Ovary (tissue), 9 donors: ENCODE results near the gene AGMAT. TPM values are rescaled to one million over a fixed set of nuclear protein-coding genes. Genes with fewer than 3 reads are reported as not detected.

Experiments used
- DNase-seq, 5 donors: peaks; one replicate each; pipeline ENCODE4 v3.0.0-alpha.2; 2019 to 2020
- H3K27ac ChIP-seq, 2 donors: fragments of 200-600 bp; one replicate each; pipeline versions ENCODE4 v1.5.1 to v1.8.0; 2019 to 2022
- H3K27me3 ChIP-seq: fragments of 200-600 bp; one replicate; pipeline ENCODE4 v1.8.0; 2022
- H3K36me3 ChIP-seq: fragments of 200-600 bp; sonication (generic); one replicate; pipeline ENCODE4 v1.5.1; 2019
- H3K4me1 ChIP-seq: one replicate; pipeline ENCODE4 v1.8.1; 2013; ENCODE audit warnings: mild to moderate bottlenecking, moderate library complexity; ENCODE audit not compliant: insufficient read depth
- H3K4me3 ChIP-seq: fragments of 200-600 bp; sonication (generic); one replicate; pipeline ENCODE4 v1.5.1; 2017
- H3K9me3 ChIP-seq, 2 donors: fragments of 200-600 bp in 1 of 2; sonication (generic) in 1 of 2; one replicate each; pipeline versions ENCODE4 v1.5.1 to v1.8.1; 2013 to 2019; ENCODE audit warnings: mild to moderate bottlenecking in 1 of 2, moderate library complexity in 1 of 2
- EP300 ChIP-seq: sonication (generic); formaldehyde crosslinking; IDR thresholded peaks from one replicate; pipeline ENCODE4 v1.6.1; 2017; ENCODE audit warnings: antibody characterized with exemption
- POLR2A ChIP-seq: fragments of 450-650 bp; IDR thresholded peaks from one replicate; pipeline ENCODE4 v1.6.1; 2017; ENCODE audit warnings: antibody characterized with exemption, mild to moderate bottlenecking, moderate library complexity
- WGBS, 3 donors: extraction: QIAGEN DNeasy Blood & Tissue Kit in 1 of 3; methylation state at CpG; one replicate each; pipeline versions ENCODE4 v1.1.5 to v1.1.7; 2013 to 2017; 5-methylcytosine and 5-hydroxymethylcytosine counted together
- intact Hi-C, 4 donors: fragments of 100-400 bp; cut with DNase I; formaldehyde crosslinking; loops; one replicate each; pipeline versions ENCODE4 v1.11.0 to v1.15.1; 2022 to 2023
- polyA plus RNA-seq, 2 donors: library from polyadenylated mRNA; stranded (reverse); fragments of 200-250 nt in 1 of 2; fragments of 350-450 nt in 1 of 2; fragmentation: Illumina TruSeq in 1 of 2; extraction: RNeasy Lipid Tissue Mini Kit (QIAGEN cat#74804) in 1 of 2; gene quantifications; one replicate each; pipeline ENCODE4 v1.2.3, GENCODE V29; 2013 to 2014
- total RNA-seq, 7 donors: library from RNA; depleted of rRNA in 2 of 7; stranded (reverse); fragments of >200 nt in 2 of 7; fragmentation: NEBNext Ultra II Directional in 3 of 7; extraction: Animal tissue kit (Norgen Biotek cat#: 25700) in 3 of 7; gene quantifications; one replicate each; pipeline versions ENCODE4 v1.1.0 to v1.2.4, GENCODE V29; 2016 to 2023
- TF ChIP-seq, protein P1 (sequence below), 3 donors: fragments of 450-650 bp in 2 of 3; fragments of 200-600 bp in 1 of 3; IDR thresholded peaks; one replicate each; pipeline versions ENCODE4 v1.5.1 to v1.8.0; 2016 to 2022; ENCODE audit warnings: antibody characterized with exemption in 3 of 3, mild to moderate bottlenecking in 1 of 3
- donor health status: DM: no; HTN: no; CAD: no; lungs with moderate emphysema.
- donor health status: DM: no; HTN: no; CAD: no.
- donor health status: Bipolar disorder and iron deficiency.
- donor health status: DM: yes; HTN: yes; CAD: no.
- donor health status: DM: no; HTN: no; CAD: no.
- donor health status: DM: yes; HTN: yes; CAD: no.

Gene AGMAT
- total and polyA plus RNA-seq, 9 donors = 0.08 to 1.5 (median 0.30) TPM; not detected in 4

DNA sequence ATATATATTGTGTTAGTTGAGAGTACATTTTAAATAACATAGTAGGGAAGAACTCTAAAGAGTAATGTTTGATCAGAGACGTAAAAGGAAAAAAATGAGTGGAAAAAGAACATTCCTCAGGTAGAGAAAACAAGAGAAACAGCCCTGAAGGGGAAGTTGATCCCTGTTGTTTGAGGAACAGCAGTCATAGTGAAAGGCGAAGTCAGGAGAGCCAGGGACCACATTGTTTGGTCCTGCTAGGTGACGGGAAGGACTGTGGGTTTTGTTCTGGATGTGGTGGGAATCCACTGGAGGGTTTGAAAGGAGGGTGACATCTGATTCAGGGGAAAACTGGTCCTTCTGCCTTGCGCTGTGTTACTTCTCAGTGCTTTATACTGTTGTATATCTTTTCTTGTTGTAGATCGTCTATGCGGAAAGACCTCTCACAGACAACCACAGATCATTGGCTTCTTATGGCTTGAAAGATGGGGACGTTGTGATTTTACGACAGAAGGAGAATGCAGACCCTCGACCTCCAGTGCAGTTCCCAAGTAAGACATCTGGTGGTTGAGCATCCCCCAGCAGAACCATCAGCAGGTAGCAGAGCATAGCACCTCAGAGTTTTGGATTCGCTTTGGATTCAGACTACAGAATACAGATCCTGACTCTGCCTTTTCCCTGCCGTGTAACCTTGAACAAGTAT lies 41.6 kb upstream of the AGMAT start:
- intact Hi-C loops = no loop called here
- Histone ChIP-seq H3K27ac (no peak overlapping the region), H3K4me3 (no peak overlapping the region), H3K36me3 (no peaks in the 10 kb centered on the region), H3K9me3 (no peaks in the 10 kb centered on the region), H3K27me3 (no peaks in the 10 kb centered on the region), H3K4me1 (peaks cover 4% of the 10 kb centered on the region)
- WGBS, 3 donors = 83 to 86% (median 85%) methylated on average over 11 of the region's 11 CpGs
- no peak for TF ChIP-seq EP300
- TF ChIP-seq, protein P1, sequence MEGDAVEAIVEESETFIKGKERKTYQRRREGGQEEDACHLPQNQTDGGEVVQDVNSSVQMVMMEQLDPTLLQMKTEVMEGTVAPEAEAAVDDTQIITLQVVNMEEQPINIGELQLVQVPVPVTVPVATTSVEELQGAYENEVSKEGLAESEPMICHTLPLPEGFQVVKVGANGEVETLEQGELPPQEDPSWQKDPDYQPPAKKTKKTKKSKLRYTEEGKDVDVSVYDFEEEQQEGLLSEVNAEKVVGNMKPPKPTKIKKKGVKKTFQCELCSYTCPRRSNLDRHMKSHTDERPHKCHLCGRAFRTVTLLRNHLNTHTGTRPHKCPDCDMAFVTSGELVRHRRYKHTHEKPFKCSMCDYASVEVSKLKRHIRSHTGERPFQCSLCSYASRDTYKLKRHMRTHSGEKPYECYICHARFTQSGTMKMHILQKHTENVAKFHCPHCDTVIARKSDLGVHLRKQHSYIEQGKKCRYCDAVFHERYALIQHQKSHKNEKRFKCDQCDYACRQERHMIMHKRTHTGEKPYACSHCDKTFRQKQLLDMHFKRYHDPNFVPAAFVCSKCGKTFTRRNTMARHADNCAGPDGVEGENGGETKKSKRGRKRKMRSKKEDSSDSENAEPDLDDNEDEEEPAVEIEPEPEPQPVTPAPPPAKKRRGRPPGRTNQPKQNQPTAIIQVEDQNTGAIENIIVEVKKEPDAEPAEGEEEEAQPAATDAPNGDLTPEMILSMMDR (IDR thresholded peaks at IDR 0.05) = no peak
- no peak for DNase-seq

DNA sequence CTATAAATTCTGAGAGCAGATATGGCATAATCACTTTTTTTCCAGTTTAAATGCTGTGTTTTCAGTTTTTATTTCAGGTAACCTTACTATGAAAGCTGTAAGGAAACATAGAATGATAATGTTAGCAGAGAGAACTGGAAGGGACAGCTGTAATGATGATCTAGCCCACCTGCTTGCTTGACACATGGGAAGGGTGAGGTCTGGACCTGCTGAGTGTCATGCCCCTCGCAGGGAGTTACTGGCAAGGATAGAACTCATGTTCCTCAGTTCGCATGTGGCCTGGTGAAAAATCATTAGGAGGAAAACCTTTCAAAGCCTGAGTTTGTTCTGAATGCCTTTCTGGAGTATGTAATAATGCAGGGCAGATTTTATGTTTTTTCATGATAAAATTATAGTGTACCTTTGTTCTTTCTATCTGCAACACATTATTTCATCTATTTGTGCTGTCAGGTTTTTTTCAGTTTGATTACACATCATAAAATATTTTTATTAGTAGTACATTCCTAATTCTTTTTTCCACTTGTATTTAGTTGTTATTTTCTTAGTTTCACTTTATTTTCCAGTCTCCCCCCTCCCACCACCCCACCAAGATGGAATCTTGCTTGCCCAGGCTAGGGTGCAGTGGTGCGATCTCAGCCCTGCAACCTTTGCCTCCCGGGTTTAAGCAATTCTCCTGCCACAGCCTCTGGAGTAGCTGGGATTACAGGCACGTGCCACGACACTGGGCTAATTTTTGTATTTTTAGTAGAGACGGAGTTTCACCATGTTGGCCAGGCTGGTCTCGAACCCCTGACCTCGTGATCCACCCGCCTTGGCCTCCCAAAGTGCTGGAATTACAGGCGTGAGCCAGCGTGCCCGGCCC lies 40.4 kb upstream of the AGMAT start:
- Histone ChIP-seq H3K4me1 (peaks cover 4% of the 10 kb centered on the region), H3K27me3 (no peaks in the 10 kb centered on the region), H3K4me3 (no peak overlapping the region), H3K36me3 (no peaks in the 10 kb centered on the region), H3K27ac (no peak overlapping the region), H3K9me3 (no peaks in the 10 kb centered on the region)
- intact Hi-C loops = no loop called here
- DNase-seq = no peak
- WGBS, 3 donors = 75 to 80% (median 78%) methylated on average over 13 of the region's 13 CpGs
- TF ChIP-seq EP300 (no peak), POLR2A (no peak)
- TF ChIP-seq, protein P1 (IDR thresholded peaks at IDR 0.05) = no peak

DNA sequence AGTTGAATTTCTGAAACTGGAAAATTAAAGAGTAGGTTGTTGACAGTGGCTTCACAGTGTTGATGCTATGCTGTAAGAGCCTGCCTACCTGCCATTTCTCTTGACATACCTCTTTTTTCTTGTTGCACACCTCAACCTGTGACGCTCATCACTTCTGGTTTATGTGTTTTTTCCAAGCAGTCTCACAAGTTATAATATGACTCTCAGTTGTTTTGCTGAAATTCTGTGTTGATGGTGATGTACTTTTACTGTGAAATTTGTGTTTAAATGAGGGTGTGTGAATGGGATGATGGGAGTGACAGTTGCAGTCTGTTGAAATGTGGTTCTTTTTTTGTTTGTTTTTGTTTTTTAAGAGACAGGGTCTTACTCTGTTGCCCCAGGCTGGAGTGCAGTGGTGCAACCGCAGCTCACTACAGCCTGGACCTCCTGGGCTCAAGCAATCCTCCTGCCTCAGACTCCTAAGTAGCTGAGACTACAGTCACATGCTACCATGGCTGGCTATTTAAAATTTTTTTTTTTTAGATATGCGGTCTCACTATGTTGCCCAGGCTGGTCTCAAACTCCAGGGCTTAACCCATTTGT lies 39.4 kb upstream of the AGMAT start:
- no peaks in the 10 kb centered on the region for H3K27me3 ChIP-seq
- no peaks in the 10 kb centered on the region for H3K9me3 ChIP-seq
- peaks cover 6% of the 10 kb centered on the region for H3K4me1 ChIP-seq
- WGBS, 3 donors = 84 to 89% (median 84%) methylated on average over 3 of the region's 3 CpGs
- TF ChIP-seq POLR2A (no peak), EP300 (no peak)
- TF ChIP-seq, protein P1 (IDR thresholded peaks at IDR 0.05) = no peak
- no peak overlapping the region for H3K27ac ChIP-seq
- DNase-seq = no peak
- intact Hi-C loops = no loop called here
- no peak overlapping the region for H3K4me3 ChIP-seq
- H3K36me3 ChIP-seq = no peaks in the 10 kb centered on the region

- no peaks in the 10 kb centered on the region for H3K36me3 ChIP-seq
- peaks cover 6% of the 10 kb centered on the region for H3K4me1 ChIP-seq
- H3K27me3 ChIP-seq = no peaks in the 10 kb centered on the region
- no peaks in the 10 kb centered on the region for H3K9me3 ChIP-seq
- 85 to 93% (median 86%) methylated on average over 6 of the region's 6 CpGs for WGBS, 3 donors
- no peak overlapping the region for H3K4me3 ChIP-seq
- no peak overlapping the region for H3K27ac ChIP-seq
- no peak for DNase-seq
- intact Hi-C loops = no loop called here
- TF ChIP-seq EP300 = no peak
- no peak for TF ChIP-seq POLR2A
- TF ChIP-seq, protein P1 (IDR thresholded peaks at IDR 0.05) = no peak
Measured at GRCh38 chr1:15623435-15623834, 38.6 kb upstream of the AGMAT start.
